GM13976 (cell line): ENCODE data around the gene ALG12.

Source experiments
- DNase-seq: peaks from one replicate; pipeline ENCODE4 v3.0.0; 2012; ENCODE audit warnings: low spot score
- in situ Hi-C: fragments of 300-500 bp; cut with MboI; formaldehyde crosslinking; loops from one replicate; pipeline ENCODE4 v1.12.0; 2022; ENCODE audit warnings: low sequenced_read_pairs, mixed read lengths, inconsistent platforms; ENCODE audit not compliant: unreplicated experiment
- TF ChIP-seq, protein P1 (sequence below): IDR thresholded peaks from 2 replicates; pipeline ENCODE4 v1.5.1; 2012; ENCODE audit warnings: borderline replicate concordance, mild to moderate bottlenecking; ENCODE audit not compliant: insufficient read depth; ENCODE audit errors: extremely low read depth, missing control alignments, control extremely low read depth

The ALG12 gene

DNA sequence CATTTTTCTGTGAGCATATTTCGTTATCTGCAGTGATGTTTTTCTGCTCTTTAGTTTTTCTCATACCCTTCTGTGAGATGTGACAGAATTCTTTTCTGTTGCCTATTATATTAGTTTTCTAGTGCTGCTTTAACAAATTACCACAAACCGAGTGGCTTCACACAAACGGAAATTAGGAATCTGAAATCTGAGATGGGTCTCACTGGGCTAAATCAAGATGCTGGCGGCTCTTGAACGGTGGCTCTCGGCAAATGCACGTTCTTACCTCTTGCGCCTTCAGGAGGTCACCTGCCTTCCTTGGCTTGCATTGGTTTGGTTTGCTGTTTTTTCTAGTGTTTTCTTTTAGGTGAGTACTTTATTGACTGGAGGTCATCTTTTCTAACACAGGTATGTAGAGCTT lies 51.6 kb downstream of the ALG12 start:
- in situ Hi-C loops, result no loop called here
- TF ChIP-seq, protein P1, sequence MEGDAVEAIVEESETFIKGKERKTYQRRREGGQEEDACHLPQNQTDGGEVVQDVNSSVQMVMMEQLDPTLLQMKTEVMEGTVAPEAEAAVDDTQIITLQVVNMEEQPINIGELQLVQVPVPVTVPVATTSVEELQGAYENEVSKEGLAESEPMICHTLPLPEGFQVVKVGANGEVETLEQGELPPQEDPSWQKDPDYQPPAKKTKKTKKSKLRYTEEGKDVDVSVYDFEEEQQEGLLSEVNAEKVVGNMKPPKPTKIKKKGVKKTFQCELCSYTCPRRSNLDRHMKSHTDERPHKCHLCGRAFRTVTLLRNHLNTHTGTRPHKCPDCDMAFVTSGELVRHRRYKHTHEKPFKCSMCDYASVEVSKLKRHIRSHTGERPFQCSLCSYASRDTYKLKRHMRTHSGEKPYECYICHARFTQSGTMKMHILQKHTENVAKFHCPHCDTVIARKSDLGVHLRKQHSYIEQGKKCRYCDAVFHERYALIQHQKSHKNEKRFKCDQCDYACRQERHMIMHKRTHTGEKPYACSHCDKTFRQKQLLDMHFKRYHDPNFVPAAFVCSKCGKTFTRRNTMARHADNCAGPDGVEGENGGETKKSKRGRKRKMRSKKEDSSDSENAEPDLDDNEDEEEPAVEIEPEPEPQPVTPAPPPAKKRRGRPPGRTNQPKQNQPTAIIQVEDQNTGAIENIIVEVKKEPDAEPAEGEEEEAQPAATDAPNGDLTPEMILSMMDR, result no peak
- DNase-seq, result no peak

DNA sequence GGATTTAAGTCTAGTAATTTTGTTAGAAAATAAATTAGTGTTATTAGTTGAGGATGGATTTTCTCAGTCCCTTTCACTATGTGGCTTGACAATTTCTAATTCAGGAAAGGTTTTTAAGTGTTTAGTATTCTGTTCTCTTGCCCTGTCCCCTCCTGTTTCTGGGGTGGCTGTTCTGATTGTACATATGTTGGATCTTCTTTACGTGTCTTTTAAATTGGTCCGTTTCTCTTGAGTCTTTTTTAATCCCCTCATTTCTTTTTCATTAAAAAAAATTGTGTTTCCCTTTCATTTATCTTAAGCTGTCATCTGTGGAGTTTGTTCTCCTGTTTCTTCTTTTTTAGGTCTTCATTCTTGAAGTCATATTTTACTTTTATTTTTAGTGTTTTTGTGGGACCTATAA lies 52.1 kb downstream of the ALG12 start:
- TF ChIP-seq, protein P1, result no peak
- DNase-seq, result no peak
- in situ Hi-C loops, result no loop called here

DNA sequence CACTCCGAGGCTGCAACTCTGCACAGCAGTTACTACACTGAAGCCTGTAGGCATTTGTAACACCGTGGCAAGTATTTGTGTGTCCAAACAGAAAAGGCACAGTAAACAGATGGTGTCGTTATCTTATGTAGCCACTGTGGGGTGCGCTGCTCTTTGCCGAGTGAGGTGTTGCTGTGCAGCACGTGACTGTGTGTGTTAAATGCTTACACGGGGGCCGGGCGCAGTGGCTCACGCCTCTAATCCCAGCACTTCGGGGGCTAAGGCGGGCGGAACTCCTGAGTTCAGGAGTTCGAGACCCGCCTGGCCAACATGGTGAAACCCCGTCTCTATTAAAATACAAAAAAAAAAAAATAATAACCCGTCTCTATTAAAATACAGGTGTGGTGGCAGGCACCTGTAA lies 53.1 kb downstream of the ALG12 start:
- TF ChIP-seq, protein P1, result no peak
- no peak for DNase-seq
- in situ Hi-C loops, result no loop called here

DNA sequence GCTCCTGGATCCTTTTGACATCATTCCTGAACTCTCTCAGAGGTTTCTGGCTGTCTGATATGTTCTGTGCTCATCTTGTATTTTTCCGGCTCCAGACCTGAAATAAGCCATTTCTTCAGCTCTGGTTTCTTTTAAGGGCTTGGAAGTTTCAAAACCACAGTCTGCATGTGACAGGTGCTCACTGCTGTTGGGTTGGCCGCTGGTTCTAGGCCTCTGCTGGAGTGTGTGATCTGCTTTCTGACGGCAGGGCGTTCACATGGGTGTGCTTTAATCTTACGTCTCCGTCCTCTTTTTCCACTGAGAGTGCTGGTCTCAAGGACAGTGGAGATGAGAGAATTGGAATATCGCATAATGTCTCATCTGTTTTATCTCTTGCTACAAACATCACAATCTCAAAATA lies 54.3 kb downstream of the ALG12 start:
- in situ Hi-C loops, result no loop called here
- TF ChIP-seq, protein P1, result no peak
- DNase-seq, result no peak

DNA sequence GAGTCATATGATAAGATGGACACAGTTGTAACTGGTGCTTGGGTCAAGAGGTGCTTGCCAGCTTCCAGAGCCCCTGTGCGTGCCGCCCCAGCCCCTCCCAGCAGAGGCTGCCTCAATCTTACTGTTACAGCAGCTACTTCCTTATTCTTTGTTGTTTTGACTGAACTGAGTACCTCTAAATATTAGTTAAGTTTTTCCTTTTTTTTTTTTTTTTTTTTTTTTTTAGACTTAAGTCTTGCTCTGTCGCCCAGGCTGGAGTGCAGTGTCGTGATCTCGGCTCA lies 55.8 kb downstream of the ALG12 start:
- no peak for DNase-seq
- in situ Hi-C loops, result no loop called here
- TF ChIP-seq, protein P1, result no peak

DNA sequence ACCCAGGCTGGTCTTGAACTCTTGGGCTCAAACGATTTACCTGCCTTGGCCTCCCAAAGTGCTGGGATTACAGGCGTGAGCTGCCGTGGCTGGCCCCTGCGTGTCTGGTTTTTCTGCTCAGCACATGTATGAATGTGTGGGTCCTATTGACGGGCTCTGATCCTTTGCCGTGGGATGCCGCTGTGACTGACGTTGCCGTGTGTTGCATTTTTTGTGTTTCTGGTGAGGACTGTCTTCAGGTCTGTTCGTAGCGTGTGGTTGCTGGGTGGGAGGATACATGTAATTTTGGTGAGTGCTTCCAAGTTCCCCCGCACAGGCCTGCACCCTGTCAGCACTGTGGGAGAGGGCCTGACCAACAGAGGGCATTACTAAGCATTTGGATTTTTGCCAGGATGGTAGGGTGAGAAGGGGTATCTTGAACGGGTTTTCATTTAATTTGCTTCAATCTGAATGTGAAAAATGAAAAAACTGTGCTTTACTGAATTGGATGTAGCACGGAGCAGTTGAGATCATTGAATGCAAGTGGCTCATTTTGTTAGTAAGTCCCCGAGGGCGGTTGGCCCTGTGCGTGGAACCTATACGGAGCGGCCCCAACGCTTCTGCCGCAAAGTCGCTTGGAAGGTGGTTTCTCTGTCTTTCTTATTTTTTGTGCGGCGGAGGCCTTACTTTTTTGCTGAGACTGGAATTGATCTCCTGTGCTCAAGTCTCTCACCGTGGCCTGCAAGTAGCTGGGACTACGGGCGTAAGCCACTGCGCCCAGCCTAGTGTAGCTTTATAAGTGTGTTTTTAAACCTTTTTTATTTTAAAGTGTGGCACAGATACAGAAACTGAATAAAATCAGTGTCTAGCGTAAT lies 56.4 kb downstream of the ALG12 start:
- TF ChIP-seq, protein P1, result no peak
- in situ Hi-C loops, result no loop called here
- no peak for DNase-seq
